Small intestine (tissue), 7 donors: ENCODE measurements around the gene UGT1A3. TPM values are rescaled to one million over a fixed set of nuclear protein-coding genes. Genes with fewer than 3 reads are reported as not detected.

ENCODE experiments used
- DNase-seq, 2 donors: peaks; one replicate each; pipeline versions ENCODE4 v3.0.0 to v3.0.0-alpha.2; 2013
- FAIRE-seq: peaks from 2 replicates; lab custom pipeline; 2012; peaks lifted over from hg19 to GRCh38; lab: Jason Lieb, UNC
- H3K27ac ChIP-seq, 3 donors: one replicate each; pipeline ENCODE4 v1.5.1; 2013; ENCODE audit warnings: low read length in 2 of 3, mild to moderate bottlenecking in 2 of 3, control low read depth in 1 of 3, inconsistent platforms in 1 of 3, low read depth in 1 of 3, moderate library complexity in 1 of 3
- H3K27me3 ChIP-seq, 3 donors: one replicate each; pipeline ENCODE4 v1.6.1; 2013; ENCODE audit warnings: low read length in 3 of 3, inconsistent platforms in 1 of 3; ENCODE audit not compliant: control insufficient read depth in 3 of 3, insufficient read depth in 3 of 3
- H3K36me3 ChIP-seq, 3 donors: one replicate each; pipeline ENCODE4 v1.6.1; 2013; ENCODE audit warnings: low read length in 3 of 3, inconsistent platforms in 1 of 3, low read depth in 1 of 3, mild to moderate bottlenecking in 1 of 3, moderate library complexity in 1 of 3; ENCODE audit not compliant: control insufficient read depth in 3 of 3, insufficient read depth in 2 of 3
- H3K4me1 ChIP-seq, 3 donors: one replicate each; pipeline ENCODE4 v1.6.1; 2013; ENCODE audit warnings: low read length in 2 of 3, inconsistent platforms in 1 of 3, low read depth in 1 of 3, mild to moderate bottlenecking in 1 of 3, moderate library complexity in 1 of 3; ENCODE audit not compliant: control insufficient read depth in 3 of 3, insufficient read depth in 2 of 3
- H3K4me3 ChIP-seq, 3 donors: one replicate each; pipeline ENCODE4 v1.5.1; 2013; ENCODE audit warnings: low read length in 3 of 3, control low read depth in 1 of 3, inconsistent platforms in 1 of 3, low read depth in 1 of 3, mild to moderate bottlenecking in 1 of 3, moderate library complexity in 1 of 3
- H3K9me3 ChIP-seq, 2 donors: one replicate each; pipeline ENCODE4 v1.6.1; 2013; ENCODE audit warnings: low read depth in 1 of 2, low read length in 1 of 2; ENCODE audit not compliant: control insufficient read depth in 2 of 2, insufficient read depth in 1 of 2
- WGBS, 3 donors: extraction: QIAGEN DNeasy Blood & Tissue Kit; methylation state at CpG; one replicate each; pipeline ENCODE4 v1.1.7; 2013; 5-methylcytosine and 5-hydroxymethylcytosine counted together
- polyA plus RNA-seq, 4 donors: library from polyadenylated mRNA; stranded (reverse) in 3 of 4; unstranded in 1 of 4; fragments of 200-250 nt in 3 of 4; fragments of 120-200 nt in 1 of 4; gene quantifications; one replicate each; pipeline versions ENCODE4 v1.2.1 to v1.2.3, GENCODE V29; 2013
- donor health status: healthy with polysubstance abuse.
- donor health status: control.
- donor health status: control.
- donor health status: Bipolar disorder and iron deficiency.
- donor health status: healthy.

The UGT1A3 gene
- polyA plus RNA-seq, 4 donors: 0.22 to 6.8 (median 2.7) TPM

DNA sequence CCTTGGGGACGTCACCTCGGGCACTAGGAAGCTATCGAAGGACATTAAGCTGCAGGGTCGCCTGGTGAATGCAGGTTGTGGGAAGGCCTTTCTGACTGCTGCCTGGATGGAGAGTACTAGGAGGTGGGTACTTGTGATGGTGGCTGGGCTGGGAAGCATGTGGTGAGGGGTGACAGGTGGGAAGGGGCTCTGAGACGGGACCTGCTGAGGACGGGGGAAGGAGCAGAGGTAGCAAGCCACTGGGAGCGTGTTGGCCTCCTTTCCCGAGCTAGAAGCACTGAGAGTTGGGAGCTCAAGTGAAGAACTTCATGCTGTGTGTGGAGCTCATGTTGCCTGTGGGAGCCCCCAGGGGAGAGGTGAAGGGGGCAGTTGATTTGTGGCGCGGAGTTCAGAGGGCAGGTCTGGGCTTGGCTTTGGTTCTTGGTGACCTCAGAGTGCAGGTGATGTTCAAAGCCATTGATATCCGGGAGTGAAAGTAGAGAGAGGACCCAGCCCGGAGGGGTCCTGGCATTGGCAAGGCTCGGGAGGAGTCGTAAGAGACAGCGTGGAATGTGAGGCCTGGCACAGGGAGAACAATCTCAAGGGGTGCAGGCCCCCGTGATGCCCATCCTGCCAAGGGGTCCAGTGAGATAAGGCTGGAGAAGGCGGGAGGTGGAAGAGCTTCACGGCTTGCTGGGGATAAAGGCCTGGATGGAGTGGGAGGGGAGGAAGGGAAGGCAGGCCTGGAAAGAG is 62.5 kb downstream of the UGT1A3 start:
- 86 to 91% (median 90%) methylated on average over 18 of the region's 18 CpGs for WGBS, 3 donors
- Histone ChIP-seq H3K27me3 (no peaks in the 10 kb centered on the region), H3K4me3 (no peak overlapping the region), H3K36me3 (no peaks in the 10 kb centered on the region), H3K27ac (no peak overlapping the region), H3K4me1 (peaks cover 0 to 14% (median 0%) of the 10 kb centered on the region in 3 donors), H3K9me3 (no peaks in the 10 kb centered on the region)
- FAIRE-seq: no peak
- no peak for DNase-seq

DNA sequence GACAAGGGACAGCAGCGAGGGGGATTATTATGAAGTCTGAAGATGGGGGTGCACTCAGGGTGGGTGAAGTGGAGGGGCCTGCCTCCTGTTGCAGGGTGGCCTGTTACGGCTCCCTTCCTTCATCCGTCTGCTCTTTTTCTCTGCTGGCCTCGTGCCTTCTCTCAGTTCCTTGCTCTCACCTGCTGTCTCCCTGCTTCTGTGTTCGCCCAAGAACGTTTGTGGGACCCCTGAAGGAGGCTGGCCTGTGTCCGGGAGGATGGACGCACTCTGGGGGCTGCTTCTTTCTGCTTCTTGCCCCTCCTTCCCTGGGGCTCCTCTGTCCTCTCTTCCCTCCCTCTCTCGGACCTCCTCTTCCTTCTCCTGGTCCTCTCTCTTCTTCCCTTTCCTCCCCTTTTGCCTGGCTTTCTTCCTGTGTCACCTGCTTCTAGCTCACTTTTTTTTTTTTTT is 63.1 kb downstream of the UGT1A3 start:
- 82 to 90% (median 84%) methylated on average over 9 of the region's 9 CpGs for WGBS, 3 donors
- Histone ChIP-seq H3K36me3 (no peaks in the 10 kb centered on the region), H3K4me3 (no peak overlapping the region), H3K27ac (no peak overlapping the region), H3K9me3 (no peaks in the 10 kb centered on the region), H3K4me1 (peaks cover 0 to 14% (median 0%) of the 10 kb centered on the region in 3 donors), H3K27me3 (no peaks in the 10 kb centered on the region)
- DNase-seq (no peak), FAIRE-seq (no peak)

DNA sequence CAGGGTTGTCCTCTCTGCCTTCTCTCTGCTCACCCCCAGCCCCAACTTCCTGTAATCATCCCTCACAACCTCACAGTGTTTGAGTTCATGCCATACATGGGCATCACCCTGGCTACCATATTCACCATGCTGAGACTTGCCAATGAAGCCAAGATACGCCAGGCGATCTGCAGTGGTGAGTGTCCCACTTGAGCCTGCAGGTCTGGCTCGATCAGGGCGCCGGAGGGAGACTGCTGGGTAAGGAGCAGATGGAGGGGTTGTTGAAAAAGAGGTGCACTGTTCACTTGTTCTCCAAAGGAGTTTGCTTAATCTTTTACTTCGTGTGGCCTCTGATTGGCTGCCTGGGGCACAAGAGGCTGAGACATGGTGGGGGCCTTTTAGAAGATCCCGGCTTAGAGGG is 63.9 kb downstream of the UGT1A3 start:
- FAIRE-seq (no peak), DNase-seq (no peak)
- H3K4me1 ChIP-seq: peaks cover 0 to 14% (median 0%) of the 10 kb centered on the region in 3 donors
- WGBS, 3 donors: 89 to 91% (median 89%) methylated on average over 7 of the region's 7 CpGs
- no peak overlapping the region for H3K27ac ChIP-seq
- no peak overlapping the region for H3K4me3 ChIP-seq
- no peaks in the 10 kb centered on the region for H3K9me3 ChIP-seq
- H3K36me3 ChIP-seq: no peaks in the 10 kb centered on the region
- H3K27me3 ChIP-seq: no peaks in the 10 kb centered on the region

DNA sequence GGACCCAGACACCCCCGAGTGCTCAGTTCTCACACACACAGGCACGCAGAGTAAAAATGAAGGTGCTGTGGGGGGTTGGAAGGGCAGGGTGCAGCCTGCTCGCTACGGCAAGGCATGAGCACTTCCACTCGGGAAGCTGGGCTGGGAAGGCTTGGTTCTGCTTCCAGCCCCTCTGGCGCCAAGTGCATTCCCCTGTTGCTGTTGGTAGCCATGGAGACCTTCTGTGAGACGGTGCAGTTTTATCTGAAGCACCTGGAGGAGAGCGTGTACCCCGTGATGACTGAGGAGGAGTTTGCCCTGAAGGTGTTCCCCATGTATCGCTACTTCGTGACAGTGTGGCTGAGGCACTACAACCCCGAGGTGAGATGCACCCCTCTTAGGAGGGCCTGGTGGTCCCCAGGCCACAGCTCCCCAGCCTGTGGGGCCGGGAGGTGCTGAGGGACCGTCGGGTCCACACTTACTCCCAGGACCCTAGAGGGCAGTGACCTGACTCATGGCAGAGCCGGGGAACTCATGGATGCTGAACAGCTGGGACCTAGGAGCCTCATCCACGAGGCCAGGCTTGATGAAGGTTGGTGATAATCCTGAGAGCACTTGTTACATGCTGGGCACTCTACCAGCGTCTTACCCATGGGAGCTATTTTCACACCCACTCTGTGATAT is 64.8 kb downstream of the UGT1A3 start:
- FAIRE-seq: no peak
- Histone ChIP-seq H3K4me1 (peaks cover 0 to 14% (median 0%) of the 10 kb centered on the region in 3 donors), H3K9me3 (no peaks in the 10 kb centered on the region), H3K4me3 (no peak overlapping the region), H3K36me3 (no peaks in the 10 kb centered on the region), H3K27ac (peak overlapping the region in 1 of 3 donors; percentile 30), H3K27me3 (no peaks in the 10 kb centered on the region)
- 40 to 67% (median 44%) methylated on average over 18 of the region's 18 CpGs for WGBS, 3 donors
- DNase-seq: peak; percentile 11 to 74

DNA sequence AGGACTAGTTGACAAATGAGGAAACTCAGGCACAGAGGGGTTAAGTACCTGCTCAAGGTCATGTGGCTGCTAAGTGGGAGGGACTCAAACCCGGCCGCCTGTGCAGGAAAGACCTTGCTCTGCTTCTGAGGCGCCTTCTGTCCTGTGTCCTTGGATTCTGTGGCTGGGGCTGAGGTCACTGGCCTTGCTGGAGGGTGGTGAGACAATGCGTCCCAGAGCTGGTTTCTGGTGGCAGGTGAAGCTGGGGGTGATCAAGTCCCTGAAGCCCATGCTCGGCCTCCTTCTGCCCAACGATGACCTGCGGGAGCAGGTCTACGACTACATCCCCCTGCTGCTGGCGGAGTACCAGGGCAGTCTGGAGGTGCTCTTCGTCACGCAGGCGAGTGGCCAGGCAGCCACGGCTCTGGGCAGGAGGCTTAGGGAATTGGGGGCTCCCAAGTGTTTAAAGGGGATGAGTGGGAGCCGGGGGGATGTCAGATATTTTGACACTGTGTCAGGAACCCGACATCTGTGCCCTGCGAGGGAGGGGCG is 65.4 kb downstream of the UGT1A3 start:
- Histone ChIP-seq H3K4me1 (peaks cover 0 to 14% (median 0%) of the 10 kb centered on the region in 3 donors), H3K27me3 (no peaks in the 10 kb centered on the region), H3K36me3 (no peaks in the 10 kb centered on the region), H3K4me3 (no peak overlapping the region), H3K27ac (no peak overlapping the region), H3K9me3 (no peaks in the 10 kb centered on the region)
- FAIRE-seq: no peak
- WGBS, 3 donors: 76 to 79% (median 76%) methylated on average over 17 of the region's 17 CpGs
- DNase-seq: peak in 1 of 2 donors; percentile 38

DNA sequence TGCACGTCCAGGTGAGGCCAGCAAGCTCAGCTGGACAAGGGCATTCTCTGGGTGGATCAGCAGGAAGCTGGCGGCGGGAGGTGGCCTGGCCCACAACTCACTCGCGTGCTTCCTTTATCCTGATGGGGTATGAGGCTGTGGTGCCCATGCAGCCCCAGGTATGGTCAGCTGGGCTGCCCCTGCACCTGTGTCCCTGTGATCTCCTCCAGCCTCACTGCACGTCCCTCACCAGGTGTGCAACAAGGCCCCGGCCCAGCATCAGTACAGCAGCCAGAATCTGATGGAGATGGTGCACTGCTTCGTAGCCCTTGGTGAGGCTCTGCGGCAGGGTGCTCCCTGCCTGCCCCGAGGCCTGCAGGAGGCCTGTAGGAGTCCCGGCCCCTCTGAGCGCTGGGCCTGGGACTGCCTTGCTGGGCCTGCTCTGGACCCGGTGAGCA is 66.9 kb downstream of the UGT1A3 start:
- H3K4me1 ChIP-seq: peaks cover 0 to 14% (median 0%) of the 10 kb centered on the region in 3 donors
- no peaks in the 10 kb centered on the region for H3K27me3 ChIP-seq
- DNase-seq (no peak), FAIRE-seq (no peak)
- WGBS, 3 donors: 94 to 97% (median 95%) methylated on average over 13 of the region's 13 CpGs
- no peak overlapping the region for H3K27ac ChIP-seq
- H3K4me3 ChIP-seq: no peak overlapping the region
- H3K36me3 ChIP-seq: no peaks in the 10 kb centered on the region
- no peaks in the 10 kb centered on the region for H3K9me3 ChIP-seq

DNA sequence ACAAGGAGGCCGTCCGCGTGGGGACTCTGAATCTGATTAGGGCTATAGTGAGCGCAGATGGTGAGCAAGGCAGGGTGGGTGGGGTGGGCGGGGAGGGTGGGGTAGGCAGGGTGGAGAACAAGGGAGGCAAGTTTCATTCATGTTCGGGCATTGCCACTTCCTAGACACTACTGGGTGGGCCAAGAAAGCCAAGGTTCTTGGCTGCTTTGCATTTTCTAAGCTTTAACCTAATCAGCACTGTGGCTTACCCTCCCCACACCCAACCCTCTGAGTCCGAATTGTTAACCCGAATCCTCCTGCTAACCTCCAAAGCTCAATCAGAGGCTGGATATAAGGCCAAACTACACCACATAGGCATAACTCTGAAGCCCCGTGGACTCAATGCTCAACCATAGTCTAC is 67.4 kb downstream of the UGT1A3 start:
- no peaks in the 10 kb centered on the region for H3K36me3 ChIP-seq
- H3K27me3 ChIP-seq: no peaks in the 10 kb centered on the region
- H3K4me1 ChIP-seq: peaks cover 0 to 14% (median 0%) of the 10 kb centered on the region in 3 donors
- H3K27ac ChIP-seq: no peak overlapping the region
- DNase-seq (no peak), FAIRE-seq (no peak)
- no peaks in the 10 kb centered on the region for H3K9me3 ChIP-seq
- H3K4me3 ChIP-seq: no peak overlapping the region
- WGBS, 3 donors: 82 to 95% (median 90%) methylated on average over 9 of the region's 9 CpGs

DNA sequence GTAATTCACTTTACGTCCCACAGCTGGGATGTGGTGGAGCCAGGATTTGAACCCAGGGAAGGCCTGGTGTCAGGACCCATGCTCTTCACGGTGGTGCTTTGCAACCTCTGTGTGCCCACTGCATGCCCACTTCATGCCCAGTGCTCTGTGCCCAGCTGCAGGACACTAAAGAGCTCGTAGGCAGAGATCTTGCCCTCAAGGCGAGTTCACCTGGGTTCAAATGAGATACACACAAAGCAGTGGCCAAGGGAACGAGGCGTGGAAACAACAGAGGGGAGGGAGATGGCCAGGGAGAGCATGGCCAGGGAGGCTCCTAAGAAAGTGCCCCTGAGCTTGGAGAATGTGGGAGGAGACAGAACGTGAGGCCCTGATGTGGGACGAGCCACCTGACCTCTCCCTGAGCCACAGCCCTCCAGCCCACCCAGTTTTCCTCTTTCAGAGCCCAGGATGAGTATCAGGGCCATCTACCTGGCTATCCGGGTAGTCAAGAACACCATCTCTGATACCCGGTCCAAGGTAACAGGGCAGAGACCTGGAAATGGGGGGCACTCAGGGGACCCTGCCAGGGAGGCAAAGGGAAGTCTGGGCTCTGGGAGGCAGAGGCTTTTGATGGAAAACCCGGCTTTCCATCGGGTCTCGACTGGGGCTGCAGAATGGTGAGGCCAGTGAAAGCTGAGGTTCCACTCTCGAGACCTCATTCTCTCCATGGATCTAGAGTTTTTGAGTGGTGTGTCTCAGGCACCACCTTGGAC is 69.7 kb downstream of the UGT1A3 start:
- WGBS, 3 donors: 81 to 84% (median 84%) methylated on average over 14 of the region's 14 CpGs
- Histone ChIP-seq H3K9me3 (no peaks in the 10 kb centered on the region), H3K4me3 (no peak overlapping the region), H3K27me3 (no peaks in the 10 kb centered on the region), H3K36me3 (no peaks in the 10 kb centered on the region), H3K4me1 (peaks cover 0 to 7% (median 0%) of the 10 kb centered on the region in 3 donors), H3K27ac (no peak overlapping the region)
- FAIRE-seq (no peak), DNase-seq (no peak)
